H9 (cell line): Measurements from ENCODE around the gene DAAM1. TPM values are rescaled to one million over a fixed set of nuclear protein-coding genes. Genes with fewer than 3 reads are reported as not detected.

Experiments
- DNase-seq: peaks from one replicate; pipeline ENCODE4 v3.0.0-alpha.2; 2017
- H2AFZ ChIP-seq: one replicate; pipeline ENCODE4 v1.6.1; 2013; ENCODE audit warnings: mild to moderate bottlenecking, low read length, control low read depth, moderate library complexity
- H2AK5ac ChIP-seq: 2 replicates; pipeline ENCODE4 v1.6.1; 2013; ENCODE audit warnings: low read length, control low read depth, mixed read lengths; ENCODE audit not compliant: insufficient read length
- H2BK120ac ChIP-seq: one replicate; pipeline ENCODE4 v1.6.1; 2013; ENCODE audit warnings: low read depth, mild to moderate bottlenecking, low read length, control low read depth, inconsistent platforms; ENCODE audit not compliant: poor library complexity, severe bottlenecking
- H2BK12ac ChIP-seq: 2 replicates; pipeline ENCODE4 v1.6.1; 2013; ENCODE audit warnings: low read length, control low read depth, mixed read lengths, low read depth; ENCODE audit not compliant: insufficient read length
- H2BK15ac ChIP-seq: 2 replicates; pipeline ENCODE4 v1.6.1; 2013; ENCODE audit warnings: low read depth, low read length, control low read depth
- H2BK20ac ChIP-seq: one replicate; pipeline ENCODE4 v1.6.1; 2013; ENCODE audit warnings: low read depth, mild to moderate bottlenecking, low read length, control low read depth, inconsistent platforms; ENCODE audit not compliant: poor library complexity, severe bottlenecking
- H2BK5ac ChIP-seq: 2 replicates; pipeline ENCODE4 v1.6.1; 2013; ENCODE audit warnings: low read length, control low read depth, mixed read lengths; ENCODE audit not compliant: insufficient read length
- H3K14ac ChIP-seq: 2 replicates; pipeline ENCODE4 v1.6.1; 2013; ENCODE audit warnings: low read length, control low read depth; ENCODE audit not compliant: insufficient read depth
- H3K18ac ChIP-seq: 2 replicates; pipeline ENCODE4 v1.6.1; 2013; ENCODE audit warnings: low read depth, mild to moderate bottlenecking, mixed read lengths, low read length, control low read depth; ENCODE audit not compliant: insufficient read length
- H3K23ac ChIP-seq: 2 replicates; pipeline ENCODE4 v1.6.1; 2013; ENCODE audit warnings: low read length, control low read depth, mixed read lengths, low read depth; ENCODE audit not compliant: insufficient read length
- H3K23me2 ChIP-seq: 2 replicates; pipeline ENCODE4 v1.6.1; 2013; ENCODE audit warnings: low read depth, mild to moderate bottlenecking, mixed read lengths, low read length, control low read depth; ENCODE audit not compliant: insufficient read length, poor library complexity, severe bottlenecking
- H3K27ac ChIP-seq: 2 replicates; pipeline ENCODE4 v1.5.1; 2013; ENCODE audit warnings: low read length, control low read depth, mixed read lengths, low read depth; ENCODE audit not compliant: insufficient read length
- H3K27me3 ChIP-seq: 2 replicates; pipeline ENCODE4 v1.6.1; 2013; ENCODE audit warnings: low read length, control low read depth, inconsistent platforms; ENCODE audit not compliant: insufficient read depth
- H3K4ac ChIP-seq: 2 replicates; pipeline ENCODE4 v1.6.1; 2013; ENCODE audit warnings: low read depth, mild to moderate bottlenecking, control low read depth, inconsistent platforms, low read length, moderate library complexity
- H3K4me1 ChIP-seq: 2 replicates; pipeline ENCODE4 v1.6.1; 2013; ENCODE audit warnings: low read length, control low read depth, inconsistent platforms; ENCODE audit not compliant: insufficient read depth
- H3K4me2 ChIP-seq: 2 replicates; pipeline ENCODE4 v1.6.1; 2013; ENCODE audit warnings: low read length, control low read depth, mixed read lengths; ENCODE audit not compliant: insufficient read length, insufficient read depth
- H3K56ac ChIP-seq: 2 replicates; pipeline ENCODE4 v1.6.1; 2013; ENCODE audit warnings: low read depth, mild to moderate bottlenecking, mixed read lengths, low read length, control low read depth; ENCODE audit not compliant: insufficient read length
- H3K79me1 ChIP-seq: 2 replicates; pipeline ENCODE4 v1.6.1; 2013; ENCODE audit warnings: low read depth, mild to moderate bottlenecking, moderate library complexity, low read length, control low read depth, inconsistent platforms; ENCODE audit not compliant: insufficient read depth, poor library complexity, severe bottlenecking
- H3K79me2 ChIP-seq: 2 replicates; pipeline ENCODE4 v1.6.1; 2013; ENCODE audit warnings: low read length, control low read depth, inconsistent platforms; ENCODE audit not compliant: insufficient read depth
- H3K9ac ChIP-seq: 2 replicates; pipeline ENCODE4 v1.6.1; 2013; ENCODE audit warnings: low read length, control low read depth, mixed read lengths; ENCODE audit not compliant: insufficient read length; ENCODE audit errors: extremely low read depth
- H3K9me3 ChIP-seq: one replicate; pipeline ENCODE4 v1.6.1; 2013; ENCODE audit warnings: low read depth, low read length, inconsistent platforms; ENCODE audit not compliant: control insufficient read depth
- H3T11ph ChIP-seq: one replicate; pipeline ENCODE4 v1.6.1; 2013; ENCODE audit warnings: mild to moderate bottlenecking, low read length, control low read depth, inconsistent platforms
- H4K20me1 ChIP-seq: one replicate; pipeline ENCODE4 v1.6.1; 2013; ENCODE audit not compliant: control insufficient read depth, insufficient read length, insufficient read depth
- H4K5ac ChIP-seq: 2 replicates; pipeline ENCODE4 v1.6.1; 2013; ENCODE audit warnings: low read depth, mild to moderate bottlenecking, mixed read lengths, low read length, control low read depth; ENCODE audit not compliant: insufficient read length
- H4K8ac ChIP-seq: replicated peaks from 2 replicates; pipeline ENCODE4 v1.6.1; 2013; ENCODE audit warnings: low read length, control low read depth, mixed read lengths, low read depth; ENCODE audit not compliant: insufficient read length
- H4K91ac ChIP-seq: 2 replicates; pipeline ENCODE4 v1.6.1; 2013; ENCODE audit warnings: low read depth, mild to moderate bottlenecking, moderate library complexity, mixed read lengths, low read length, control low read depth; ENCODE audit not compliant: insufficient read length
- H3K27ac Mint-ChIP-seq, 3 experiments: 2 replicates in 2 of 3; 3 replicates in 1 of 3; pipeline ENCODE4 v1.8.0; 2020 to 2021; ENCODE audit warnings: mixed read lengths in 3 of 3, mild to moderate bottlenecking in 1 of 3, moderate library complexity in 1 of 3
- H3K27me3 Mint-ChIP-seq: 2 replicates; pipeline ENCODE4 v1.8.0; 2021; ENCODE audit warnings: low read depth, mild to moderate bottlenecking, moderate library complexity, mixed read lengths
- H3K36me3 Mint-ChIP-seq, 3 experiments: 2 replicates in 2 of 3; 3 replicates in 1 of 3; pipeline ENCODE4 v1.8.0; 2020 to 2021; ENCODE audit warnings: low read depth in 3 of 3, mixed read lengths in 3 of 3; ENCODE audit not compliant: insufficient read depth in 1 of 3
- H3K4me1 Mint-ChIP-seq, 2 experiments: 2 replicates each; pipeline ENCODE4 v1.8.0; 2020; ENCODE audit warnings: mixed read lengths in 2 of 2
- H3K4me3 Mint-ChIP-seq, 2 experiments: 2 replicates in 1 of 2; 3 replicates in 1 of 2; pipeline ENCODE4 v1.8.0; 2020 to 2021; ENCODE audit warnings: mild to moderate bottlenecking in 2 of 2, mixed read lengths in 2 of 2, moderate library complexity in 1 of 2
- H3K9me3 Mint-ChIP-seq, 2 experiments: 2 replicates in 1 of 2; 3 replicates in 1 of 2; pipeline ENCODE4 v1.8.0; 2020; ENCODE audit warnings: mild to moderate bottlenecking in 2 of 2, mixed read lengths in 2 of 2, moderate library complexity in 1 of 2
- WGBS: extraction: QIAGEN DNeasy Blood & Tissue Kit; methylation state at CpG from one replicate; pipeline ENCODE4 v1.1.7; 2013; ENCODE audit warnings: missing lambda C conversion rate, low lambda C conversion rate, mixed read lengths; ENCODE audit not compliant: insufficient read length; ENCODE audit errors: extremely low coverage; 5-methylcytosine and 5-hydroxymethylcytosine counted together
- total RNA-seq: library from RNA; stranded (reverse); gene quantifications from 2 replicates; pipeline ENCODE4 v1.2.1, GENCODE V29; 2021
- TF ChIP-seq, protein P1 (sequence below): fragments of 200-600 bp; sonication (generic); conservative IDR thresholded peaks from 3 replicates; pipeline ENCODE4 v1.8.0; 2021; ENCODE audit warnings: antibody characterized with exemption, mild to moderate bottlenecking

DAAM1 gene
- total RNA-seq, 1 experiment from 2014 or later = 19.5 TPM

DNA sequence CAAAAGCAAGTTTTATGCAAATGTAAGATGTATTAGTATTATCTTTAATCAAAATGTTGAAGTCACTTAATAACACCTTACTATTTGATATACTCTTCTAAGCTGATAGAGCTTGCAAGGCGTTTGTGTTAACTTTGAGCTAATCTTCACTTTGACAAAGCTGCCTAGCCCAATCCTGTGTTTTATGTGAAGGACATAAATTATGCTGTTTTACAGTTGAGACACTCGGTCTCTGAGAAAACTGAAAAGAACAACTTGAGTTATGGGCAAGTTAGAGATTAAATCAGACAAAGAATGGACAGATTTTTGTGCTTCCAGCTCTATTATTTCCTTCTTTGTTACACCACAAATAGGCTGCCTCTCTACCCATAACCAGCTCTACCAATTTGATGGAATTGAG lies 42.0 kb upstream of the DAAM1 start:
- Histone ChIP-seq H3K4me1 (no peaks in the 10 kb centered on the region), H3K56ac (no peak overlapping the region), H3K23ac (no peak overlapping the region), H3K27ac (no peak overlapping the region), H4K91ac (no peak overlapping the region), H3K27me3 (no peaks in the 10 kb centered on the region), H2AK5ac (no peak overlapping the region), H2BK5ac (no peak overlapping the region), H3K4ac (no peak overlapping the region), H4K5ac (no peak overlapping the region), H2BK15ac (no peak overlapping the region), H3K14ac (no peak overlapping the region), H3K4me2 (no peak overlapping the region), H2BK20ac (no peak overlapping the region), H3T11ph (no peak overlapping the region), H3K9ac (no peak overlapping the region), H2BK12ac (no peak overlapping the region), H3K79me2 (no peaks in the 10 kb centered on the region), H4K20me1 (no peaks in the 10 kb centered on the region), H3K79me1 (no peaks in the 10 kb centered on the region), H3K9me3 (no peaks in the 10 kb centered on the region), H2BK120ac (no peak overlapping the region), H2AFZ (no peak overlapping the region), H3K18ac (no peak overlapping the region), H4K8ac (no peak overlapping the region), H3K23me2 (no peaks in the 10 kb centered on the region)
- H3K27me3 Mint-ChIP-seq = no peaks in the 10 kb centered on the region
- WGBS = no CpG with 5 or more reads among the region's 2 CpGs
- no peak for DNase-seq
- no peaks in the 10 kb centered on the region for H3K4me1 Mint-ChIP-seq
- H3K4me3 Mint-ChIP-seq = no peak overlapping the region
- no peak overlapping the region for H3K27ac Mint-ChIP-seq
- H3K9me3 Mint-ChIP-seq = no peaks in the 10 kb centered on the region
- TF ChIP-seq, protein P1, sequence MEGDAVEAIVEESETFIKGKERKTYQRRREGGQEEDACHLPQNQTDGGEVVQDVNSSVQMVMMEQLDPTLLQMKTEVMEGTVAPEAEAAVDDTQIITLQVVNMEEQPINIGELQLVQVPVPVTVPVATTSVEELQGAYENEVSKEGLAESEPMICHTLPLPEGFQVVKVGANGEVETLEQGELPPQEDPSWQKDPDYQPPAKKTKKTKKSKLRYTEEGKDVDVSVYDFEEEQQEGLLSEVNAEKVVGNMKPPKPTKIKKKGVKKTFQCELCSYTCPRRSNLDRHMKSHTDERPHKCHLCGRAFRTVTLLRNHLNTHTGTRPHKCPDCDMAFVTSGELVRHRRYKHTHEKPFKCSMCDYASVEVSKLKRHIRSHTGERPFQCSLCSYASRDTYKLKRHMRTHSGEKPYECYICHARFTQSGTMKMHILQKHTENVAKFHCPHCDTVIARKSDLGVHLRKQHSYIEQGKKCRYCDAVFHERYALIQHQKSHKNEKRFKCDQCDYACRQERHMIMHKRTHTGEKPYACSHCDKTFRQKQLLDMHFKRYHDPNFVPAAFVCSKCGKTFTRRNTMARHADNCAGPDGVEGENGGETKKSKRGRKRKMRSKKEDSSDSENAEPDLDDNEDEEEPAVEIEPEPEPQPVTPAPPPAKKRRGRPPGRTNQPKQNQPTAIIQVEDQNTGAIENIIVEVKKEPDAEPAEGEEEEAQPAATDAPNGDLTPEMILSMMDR = no peak
- H3K36me3 Mint-ChIP-seq = no peaks in the 10 kb centered on the region
